GM12878 (cell line): Measurements from ENCODE around the gene PRSS27. TPM values are rescaled to one million over a fixed set of nuclear protein-coding genes. Genes with fewer than 3 reads are reported as not detected.

Experiments used
- ATAC-seq: fragments of 200-7000 bp; cut with Tn5 transposase; 3 replicates; pipeline ENCODE4 v1.9.1; 2020; ENCODE audit warnings: mild to moderate bottlenecking, moderate library complexity
- BruUV-seq: library from RNA; stranded (reverse); fragments of 400-500 nt; replicated peaks from 2 replicates; lab custom pipeline; 2021; lab: Mats Ljungman, UMichigan
- CTCF ChIA-PET: fragments of 300-600 bp; sonication (Branson Sonifier 250); formaldehyde crosslinking; extraction: SDS; loops from one replicate; lab custom pipeline; 2021; ENCODE audit warnings: inconsistent platforms; lab: Yijun Ruan, JAX
- POLR2A ChIA-PET: fragments of 350-600 bp; formaldehyde crosslinking; extraction: SDS; loops from one replicate; lab custom pipeline; 2021; ENCODE audit warnings: inconsistent platforms; lab: Charles Lee
- RAD21 ChIA-PET: fragments of 300-600 bp; sonication (Branson Sonifier 250); formaldehyde crosslinking; loops from one replicate; lab custom pipeline; 2023; ENCODE audit warnings: antibody characterized with exemption; ENCODE audit not compliant: unreplicated experiment; lab: Charles Lee
- SMC1A ChIA-PET: fragments of 300-600 bp; sonication (Branson Sonifier 250); formaldehyde crosslinking; loops from one replicate; lab custom pipeline; 2023; ENCODE audit not compliant: unreplicated experiment, uncharacterized antibody; lab: Charles Lee
- DNase-seq: peaks from one replicate; pipeline ENCODE4 v3.0.0-alpha.2; 2011; ENCODE audit warnings: low read depth, low spot score
- FAIRE-seq: peaks from 3 replicates; lab custom pipeline; 2011; peaks lifted over from hg19 to GRCh38; lab: Jason Lieb, UNC
- H2AFZ ChIP-seq: 2 replicates; pipeline ENCODE4 v1.6.0; 2011; ENCODE audit warnings: low read depth, low read length, control low read depth; ENCODE audit not compliant: control insufficient read depth
- H3K27ac ChIP-seq: 2 replicates; pipeline ENCODE4 v1.5.1; 2011; ENCODE audit warnings: control low read depth; ENCODE audit not compliant: control insufficient read depth, insufficient read depth
- H3K27me3 ChIP-seq, 2 experiments: replicated peaks in 1 of 2; 2 replicates each; pipeline versions ENCODE4 v1.6.0 to v1.6.1; 2011; ENCODE audit warnings: low read length in 1 of 2; ENCODE audit not compliant: control insufficient read depth in 2 of 2, insufficient read depth in 2 of 2
- H3K36me3 ChIP-seq, 2 experiments: 2 replicates each; pipeline ENCODE4 v1.5.1; 2011; ENCODE audit warnings: low read length in 1 of 2; ENCODE audit not compliant: control insufficient read depth in 2 of 2, insufficient read depth in 2 of 2
- H3K4me1 ChIP-seq: 2 replicates; pipeline ENCODE4 v1.6.1; 2011; ENCODE audit warnings: mild to moderate bottlenecking, low read length, moderate library complexity, mixed read lengths; ENCODE audit not compliant: control insufficient read depth, insufficient read depth
- H3K4me2 ChIP-seq: 2 replicates; pipeline ENCODE4 v1.6.0; 2011; ENCODE audit warnings: control low read depth; ENCODE audit not compliant: control insufficient read depth, insufficient read depth
- H3K4me3 ChIP-seq: fragments of 200-600 bp; sonication (generic); 2 replicates; pipeline ENCODE4 v1.5.1; 2016
- H3K79me2 ChIP-seq: 2 replicates; pipeline ENCODE4 v1.6.0; 2011; ENCODE audit warnings: low read length; ENCODE audit not compliant: control insufficient read depth, insufficient read depth
- H3K9ac ChIP-seq: 2 replicates; pipeline ENCODE4 v1.8.0; 2011; ENCODE audit warnings: low read length, control low read depth, mixed read lengths; ENCODE audit not compliant: control insufficient read depth, insufficient read depth
- H3K9me3 ChIP-seq: replicated peaks from 3 replicates; pipeline ENCODE4 v1.5.1; 2011; ENCODE audit warnings: mild to moderate bottlenecking, low read length; ENCODE audit not compliant: control insufficient read depth, insufficient read depth
- H4K20me1 ChIP-seq: 2 replicates; pipeline ENCODE4 v1.6.0; 2011; ENCODE audit not compliant: control insufficient read depth, insufficient read depth
- E4F1 ChIP-seq: fragments of 450-650 bp; IDR thresholded peaks from 2 replicates; pipeline ENCODE4 v1.6.1; 2018; ENCODE audit warnings: borderline replicate concordance, mild to moderate bottlenecking; ENCODE audit not compliant: partially characterized antibody
- MAX ChIP-seq: IDR thresholded peaks from 2 replicates; pipeline ENCODE4 v1.6.1; 2012; ENCODE audit warnings: low read depth, low read length, improper control_type of control experiment
- MYC ChIP-seq: IDR thresholded peaks from 2 replicates; pipeline ENCODE4 v1.6.1; 2011; ENCODE audit warnings: mild to moderate bottlenecking, low read length, moderate library complexity, inconsistent platforms; ENCODE audit not compliant: insufficient read depth, insufficient replicate concordance, insufficient read length, severe bottlenecking
- TCF12 ChIP-seq: IDR thresholded peaks from 2 replicates; pipeline ENCODE4 v1.6.1; 2011; ENCODE audit warnings: low read depth, mild to moderate bottlenecking, low read length
- TCF3 ChIP-seq: IDR thresholded peaks from 2 replicates; pipeline ENCODE4 v1.6.1; 2012; ENCODE audit warnings: low read depth, mild to moderate bottlenecking, low read length, borderline replicate concordance; ENCODE audit not compliant: insufficient read depth
- WGBS: methylation state at CpG from one replicate; pipeline ENCODE4 v1.1.6; 2016; ENCODE audit warnings: low lambda C conversion rate; ENCODE audit not compliant: insufficient replicate concordance, insufficient coverage; ENCODE audit errors: missing lambda C conversion rate; 5-methylcytosine and 5-hydroxymethylcytosine counted together
- in situ Hi-C: fragments of 300-500 bp; cut with MboI; formaldehyde crosslinking; loops from 9 replicates; pipeline ENCODE4 v1.14.3; 2018; ENCODE audit warnings: mixed read lengths
- intact Hi-C: fragments of 100-400 bp; cut with micrococcal nuclease; formaldehyde crosslinking; loops from one replicate; pipeline ENCODE4 v1.14.2; 2022; ENCODE audit not compliant: unreplicated experiment
- polyA plus RNA-seq, 11 experiments: library from polyadenylated mRNA; depleted of rRNA in 4 of 11; unstranded in 6 of 11; stranded (reverse) in 5 of 11; fragments of >200 nt; fragmentation: Nextera tagmentation in 4 of 11; fragmentation: Illumina TruSeq in 1 of 11; extraction: Ambion mirVana in 4 of 11; extraction: Trizol in 1 of 11; gene quantifications; 1 replicate in 1 of 11; 2 replicates in 10 of 11; pipeline versions ENCODE4 v1.2.1 to v1.2.3, GENCODE V29; 2011 to 2016; ENCODE audit warnings: inconsistent platforms in 2 of 11, missing spikeins in 2 of 11, low read depth in 1 of 11
- total RNA-seq, 4 experiments: library from RNA; depleted of rRNA in 3 of 4; stranded (reverse); fragments of >200 nt in 3 of 4; fragmentation: Illumina TruSeq in 1 of 4; extraction: Trizol in 1 of 4; gene quantifications; 2 replicates each; pipeline versions ENCODE4 v1.2.1 to v1.2.3, GENCODE V29; 2013 to 2021

PRSS27 gene
- total and polyA plus RNA-seq, 10 of the 15 experiments (the other 5 are each of a cell fraction or from before 2014, with no cell fraction given), result 0.18 to 1.8 (median 0.51) TPM; not detected in 2

- ChIA-PET POLR2A (interaction anchor here (0.7 kb wide), 1 partner anchor 721 kb away, joined by 5 read pairs; no protein-coding TSS in a partner anchor), SMC1A (interaction anchor here (1.1 kb wide), 1 partner anchor 30 kb away, joined by 3 read pairs; no protein-coding TSS in a partner anchor), RAD21 (interaction anchor here (1.2 kb wide), 2 partner anchors 30 kb away, joined by 4 read pairs; no protein-coding TSS in a partner anchor), CTCF (no interaction called here)
- 57% methylated on average over 19 of the region's 21 CpGs for WGBS
- no peaks in the 10 kb centered on the region for H3K79me2 ChIP-seq
- H2AFZ ChIP-seq, result no peak overlapping the region
- H3K27ac ChIP-seq, result no peak overlapping the region
- ATAC-seq (no peak), FAIRE-seq (no peak), DNase-seq (no peak)
- no peak overlapping the region for H3K4me2 ChIP-seq
- H3K9ac ChIP-seq, result no peak overlapping the region
- no peaks in the 10 kb centered on the region for H3K36me3 ChIP-seq
- no peaks in the 10 kb centered on the region for H4K20me1 ChIP-seq
- no peaks in the 10 kb centered on the region for H3K9me3 ChIP-seq
- no TSS peak for BruUV-seq
- in situ Hi-C loops (no loop called here), intact Hi-C loops (no loop called here)
- TF ChIP-seq MYC, result no peak
- no peak for TF ChIP-seq MAX
- no peak for TF ChIP-seq TCF12
- TF ChIP-seq TCF3, result no peak
- TF ChIP-seq E4F1, result no peak
- no peak overlapping the region for H3K4me3 ChIP-seq
- H3K27me3 ChIP-seq, result no peaks in the 10 kb centered on the region
- 0 out of 2 replicates have a peak, but pooled peaks cover 6% of the 10 kb centered on the region for H3K4me1 ChIP-seq
These were observed 2.4 kb downstream of the PRSS27 start for GRCh38 chr16:2717383-2718263.
